Measurements from ENCODE around the gene AKAP8L.
A peak's percentile ranks its signal among the peaks of the same experiment; 100 is the strongest.
"Not testable (repeated sequence)": the region's sequence is repeated elsewhere in the genome, so short reads cannot be mapped to it uniquely, and the experiment has no call there.

The AKAP8L gene

DNA sequence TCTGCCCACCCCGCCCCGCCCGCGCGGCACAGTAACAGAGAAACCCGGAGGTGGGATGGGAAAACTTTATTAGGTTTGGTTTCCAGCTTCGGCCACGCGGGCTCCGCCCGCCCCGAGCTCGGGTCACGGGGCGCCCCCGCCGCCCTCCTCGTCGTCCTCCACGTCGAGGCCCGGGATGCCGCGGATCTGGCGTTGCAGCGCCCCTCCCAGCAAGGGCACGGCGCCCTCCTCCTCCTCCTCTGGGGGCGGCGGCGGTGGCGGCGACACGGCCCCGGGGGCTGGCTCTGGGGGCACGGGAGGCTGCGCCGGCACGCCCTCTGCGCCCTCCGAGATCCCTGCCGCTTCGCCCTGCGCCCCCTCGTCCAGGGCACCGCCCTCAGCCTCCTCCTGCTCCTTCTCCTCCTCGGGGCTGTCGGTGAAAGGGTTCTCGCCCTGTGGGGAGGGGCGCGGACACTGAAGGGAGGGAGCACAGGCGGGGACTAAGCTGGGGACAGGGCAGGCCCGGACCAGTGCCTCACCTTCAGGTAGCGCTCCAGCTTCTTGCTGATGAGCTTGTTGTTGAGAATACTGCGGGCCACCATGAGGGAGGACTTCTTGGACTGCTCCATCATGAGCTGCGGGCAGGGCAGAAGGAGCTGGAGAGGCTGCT lies 38.7 kb downstream of the AKAP8L start:
- peak; percentile 38 for DNase-seq (ENCODE audit: low spot score)

DNA sequence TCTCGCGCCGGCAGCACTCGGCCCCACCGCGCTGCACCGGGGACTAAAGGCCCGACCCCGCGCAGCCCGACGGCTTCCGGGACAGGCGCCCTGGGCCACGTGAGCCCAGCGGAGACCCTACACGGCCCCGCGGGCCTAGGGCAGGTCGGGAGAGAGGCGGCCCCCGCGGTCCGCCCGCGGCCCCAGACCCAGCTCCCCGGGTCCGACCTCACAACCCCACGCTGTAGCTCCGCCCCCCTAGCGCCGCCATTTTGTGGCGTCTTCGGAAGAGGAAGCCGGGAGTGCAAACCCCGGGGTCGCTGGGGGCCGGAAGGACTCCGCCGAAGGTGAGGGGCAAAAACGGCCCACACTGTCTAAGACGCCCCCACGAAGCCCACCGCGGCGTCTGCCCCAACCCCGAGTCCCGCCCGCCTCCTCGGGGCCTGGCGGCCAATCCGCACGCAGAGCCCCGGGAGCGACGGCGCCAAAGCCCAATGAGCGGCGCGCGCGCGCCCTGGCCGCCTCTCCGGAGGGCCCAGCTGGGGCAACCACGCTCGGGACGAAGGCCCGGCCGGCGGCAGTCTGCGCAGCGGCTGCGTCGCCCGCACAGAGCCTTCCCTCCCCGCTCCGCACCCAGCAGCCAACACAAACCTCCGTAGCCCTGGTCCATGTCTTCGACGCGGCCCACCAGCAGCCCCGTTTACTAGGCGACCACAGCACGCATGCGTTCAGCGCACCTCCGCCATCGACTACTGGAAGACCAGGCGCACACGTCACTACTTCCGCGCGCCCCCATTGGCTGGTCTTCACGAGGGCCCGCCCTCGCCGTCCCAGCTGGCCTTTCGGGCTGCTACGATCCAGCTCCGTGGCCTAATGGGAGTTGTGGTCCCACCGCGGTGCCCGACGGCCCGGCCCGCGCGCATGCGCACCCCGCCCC lies 39.4 kb downstream of the AKAP8L start, which contains the start of gene AKAP8:
Gene AKAP8, minus strand, starts transcription at position 705 of the 916 bp plus-strand sequence. Its CDS starts 56 bp downstream, at position 649.
- DNase-seq (ENCODE audit: low spot score): peak; percentile 99

DNA sequence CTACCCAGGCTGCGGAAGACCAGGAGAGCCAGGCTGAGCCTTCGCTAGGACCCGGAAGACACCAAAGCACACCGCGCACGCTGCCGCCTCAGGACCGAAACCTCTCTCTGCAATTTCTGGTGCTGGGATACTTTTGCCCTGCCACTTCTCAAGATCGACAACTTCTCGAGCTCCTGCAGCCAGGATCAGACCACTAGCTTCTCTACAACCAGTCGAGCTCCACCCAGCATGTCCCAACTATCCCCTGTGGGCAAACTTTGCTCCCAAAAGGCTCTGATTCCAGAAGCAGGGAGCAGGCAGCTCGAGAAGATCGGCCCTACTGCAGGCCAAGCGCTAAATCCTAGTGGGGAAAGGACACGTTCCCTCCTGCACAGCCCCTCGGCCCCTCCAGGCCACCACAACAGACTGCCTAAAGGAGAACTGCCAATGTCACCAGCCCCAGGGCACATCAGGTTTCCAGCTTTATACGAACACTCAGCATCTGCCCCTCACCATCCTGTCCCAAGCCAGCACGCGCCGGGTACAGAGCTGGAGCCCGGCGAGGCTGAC lies 40.2 kb downstream of the AKAP8L start:
- peak; percentile 44 for DNase-seq (ENCODE audit: low spot score)

DNA sequence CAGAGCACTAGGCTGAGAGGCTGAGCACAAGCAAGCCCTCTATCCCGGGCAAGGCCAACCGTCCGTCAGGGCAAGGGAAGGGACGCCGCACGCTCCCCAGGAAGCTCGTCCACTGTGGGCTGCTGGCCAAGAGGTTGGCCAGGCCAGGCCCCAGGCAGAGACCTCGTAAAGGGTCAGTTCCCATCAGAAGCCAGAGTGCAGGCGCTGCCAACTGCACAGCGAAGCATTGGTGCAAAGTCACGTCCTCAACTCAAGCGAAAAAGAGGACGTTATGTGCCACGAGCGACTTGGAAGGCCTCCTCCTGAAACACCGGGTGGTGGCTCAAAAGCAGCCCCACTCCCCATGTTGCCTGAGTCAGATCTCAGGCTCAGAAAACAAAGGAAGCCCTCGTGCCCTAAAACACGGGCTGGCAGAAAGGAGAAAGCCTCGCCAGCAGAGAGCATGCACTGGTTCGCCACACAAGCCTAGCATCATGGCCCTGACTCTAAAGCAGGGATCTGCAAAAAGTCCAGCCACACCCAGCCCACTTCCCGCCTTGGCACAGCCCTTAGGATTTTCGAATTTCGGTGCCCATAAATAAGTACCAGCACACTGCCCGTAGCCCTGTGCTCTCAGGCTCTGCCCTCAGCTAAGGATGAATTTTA lies 43.9 kb downstream of the AKAP8L start:
- no peak for DNase-seq (ENCODE audit: low spot score)

DNA sequence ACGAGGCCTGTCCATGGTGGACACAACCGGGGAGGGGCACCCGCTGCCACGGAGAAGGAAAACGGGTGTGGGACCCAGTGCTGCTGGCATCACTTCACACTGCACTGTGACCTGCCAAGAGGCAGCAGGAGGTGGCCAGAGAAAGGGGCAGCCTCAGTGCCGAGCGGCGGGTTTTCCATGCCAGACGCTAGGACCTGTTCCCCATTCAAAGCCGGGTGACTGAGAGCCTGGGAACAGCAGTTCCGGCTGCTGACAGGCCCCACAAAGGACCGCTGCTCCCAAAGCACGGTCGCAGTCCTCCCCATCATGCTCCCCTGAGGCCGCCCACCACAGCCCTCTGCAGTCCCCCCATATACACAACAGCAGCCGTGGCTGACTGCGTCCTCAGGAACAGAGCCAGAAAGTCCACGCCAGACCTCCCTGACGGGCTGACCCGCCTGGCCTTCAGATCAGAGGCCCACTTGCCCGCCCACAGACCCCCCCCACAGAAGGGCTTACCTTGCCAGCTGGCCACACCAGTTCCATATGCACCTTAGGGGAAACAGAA lies 44.6 kb downstream of the AKAP8L start:
- no peak for DNase-seq (ENCODE audit: low spot score)

DNA sequence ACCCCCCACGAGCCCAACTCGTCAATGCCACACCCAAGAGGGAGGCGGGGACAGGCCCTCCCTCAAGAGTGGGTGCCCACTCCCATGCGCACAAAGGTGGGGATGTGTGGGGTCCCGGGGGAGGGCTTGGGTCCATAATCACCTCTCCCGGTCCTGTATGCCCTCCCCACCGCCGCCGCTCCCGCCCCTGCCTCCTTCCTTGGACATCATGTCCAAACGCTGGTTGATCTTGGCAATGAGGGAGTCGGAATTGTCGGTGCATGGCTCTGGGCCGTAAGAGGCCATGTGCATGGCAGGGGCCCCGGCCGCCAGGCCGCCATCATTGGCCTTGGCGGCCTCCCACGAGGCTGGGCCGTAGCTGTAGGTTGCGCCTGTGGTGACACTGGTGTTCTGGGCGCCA lies 45.1 kb downstream of the AKAP8L start:
- DNase-seq (ENCODE audit: low spot score): no peak

DNA sequence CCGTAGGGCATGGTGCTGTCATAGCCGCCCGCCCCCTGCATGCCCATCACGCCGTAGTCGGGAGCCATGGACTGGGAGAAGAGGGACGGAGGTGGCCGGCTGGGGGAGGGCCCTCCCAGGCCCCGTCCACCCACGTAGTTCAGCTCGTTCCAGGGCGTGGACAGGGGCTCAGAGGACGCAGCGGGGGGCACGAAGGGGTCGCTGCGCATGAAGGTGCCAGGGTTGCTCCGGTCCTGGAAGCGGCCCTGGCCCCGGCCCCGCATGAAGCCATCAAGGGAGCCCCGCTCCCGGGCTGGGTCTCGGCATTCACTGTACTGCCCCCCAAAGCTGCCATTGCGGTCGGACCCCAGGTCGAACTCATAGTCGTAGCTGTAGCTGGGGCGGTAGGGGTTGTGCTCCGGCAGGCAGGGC lies 45.9 kb downstream of the AKAP8L start:
- DNase-seq (ENCODE audit: low spot score): no peak

DNA sequence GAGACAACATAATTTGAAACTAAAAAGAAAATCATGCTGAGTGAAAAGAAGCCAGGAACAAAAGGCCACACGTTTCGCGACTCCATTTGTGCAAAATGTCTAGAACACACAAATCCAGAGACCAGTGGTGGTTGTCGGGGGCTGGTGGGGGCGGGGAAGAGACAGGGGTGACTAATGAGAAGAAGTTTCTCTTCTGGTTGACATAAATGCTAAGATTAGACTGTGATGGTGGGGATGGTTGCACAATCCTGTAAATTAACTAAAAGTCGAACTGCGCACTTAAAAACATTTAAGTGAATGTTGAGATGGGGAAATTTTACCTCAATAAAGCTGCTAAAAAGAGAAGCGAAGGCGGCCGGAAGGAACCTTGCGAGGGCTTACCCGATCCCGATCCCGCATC lies 46.3 kb downstream of the AKAP8L start:
- no peak for DNase-seq (ENCODE audit: low spot score)

DNA sequence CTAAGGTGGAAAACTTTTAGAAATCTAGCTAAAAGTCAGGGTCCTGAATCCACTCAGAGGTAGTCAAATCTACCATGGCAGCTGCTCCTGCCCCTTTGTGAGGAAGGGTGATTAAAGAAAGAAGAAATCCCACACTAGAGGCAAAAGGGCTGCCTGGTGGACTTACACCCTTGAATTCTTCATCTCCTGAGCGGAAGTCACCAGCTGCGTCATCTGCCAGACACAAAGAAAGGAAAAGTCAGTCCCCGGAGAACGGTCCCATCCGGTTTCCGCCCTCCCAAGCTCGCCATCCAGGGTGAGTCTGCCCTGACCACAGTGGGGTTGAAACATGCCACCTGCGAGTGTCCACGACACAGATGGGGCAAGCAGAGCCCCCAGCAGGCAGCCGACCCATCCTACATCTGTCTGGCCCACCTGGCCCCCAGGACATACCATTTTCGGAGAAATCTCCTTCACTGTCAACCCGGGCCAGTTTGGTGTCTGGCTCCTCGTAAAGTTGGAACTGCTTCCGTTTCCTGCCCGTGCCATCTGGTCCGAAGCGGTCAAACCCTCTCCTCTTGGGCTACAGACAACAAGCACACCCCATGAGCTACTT lies 46.9 kb downstream of the AKAP8L start:
- DNase-seq (ENCODE audit: low spot score): no peak

DNA sequence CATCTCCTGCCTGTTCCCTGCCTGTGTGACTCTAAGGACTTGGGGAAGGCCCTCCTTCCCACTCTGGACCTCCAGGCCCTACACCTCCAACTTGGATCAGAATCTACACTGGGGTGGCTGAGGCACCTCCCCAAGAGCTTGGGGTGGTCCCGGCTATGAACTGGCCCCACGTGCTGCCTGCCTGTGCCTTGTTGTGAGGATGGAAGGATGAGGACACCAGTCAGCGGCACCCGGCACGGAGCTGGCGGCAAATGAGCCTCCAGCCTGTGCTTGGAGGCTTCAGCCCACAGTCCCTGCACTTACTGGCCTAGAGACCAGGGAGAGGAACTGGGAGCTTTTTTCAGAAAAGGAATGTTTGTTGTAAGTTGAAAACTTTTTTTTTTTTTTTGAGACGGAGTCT lies 47.7 kb downstream of the AKAP8L start:
- no peak for DNase-seq (ENCODE audit: low spot score)

DNA sequence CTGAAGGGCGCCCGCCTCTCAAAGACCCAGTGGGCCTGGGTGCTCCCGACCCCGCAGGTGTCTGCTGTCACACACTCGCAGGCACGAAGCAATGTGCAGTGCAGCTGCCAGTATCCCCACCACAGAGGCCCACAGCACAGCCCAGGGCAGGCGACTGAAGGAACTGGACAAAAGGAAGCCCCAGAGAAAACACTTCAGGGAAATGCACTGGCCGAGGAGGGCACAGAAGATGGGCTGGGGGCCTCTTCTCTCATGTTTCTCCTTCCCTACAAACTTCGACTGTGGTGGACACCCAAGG lies 49.2 kb downstream of the AKAP8L start:
- DNase-seq (ENCODE audit: low spot score): no peak

DNA sequence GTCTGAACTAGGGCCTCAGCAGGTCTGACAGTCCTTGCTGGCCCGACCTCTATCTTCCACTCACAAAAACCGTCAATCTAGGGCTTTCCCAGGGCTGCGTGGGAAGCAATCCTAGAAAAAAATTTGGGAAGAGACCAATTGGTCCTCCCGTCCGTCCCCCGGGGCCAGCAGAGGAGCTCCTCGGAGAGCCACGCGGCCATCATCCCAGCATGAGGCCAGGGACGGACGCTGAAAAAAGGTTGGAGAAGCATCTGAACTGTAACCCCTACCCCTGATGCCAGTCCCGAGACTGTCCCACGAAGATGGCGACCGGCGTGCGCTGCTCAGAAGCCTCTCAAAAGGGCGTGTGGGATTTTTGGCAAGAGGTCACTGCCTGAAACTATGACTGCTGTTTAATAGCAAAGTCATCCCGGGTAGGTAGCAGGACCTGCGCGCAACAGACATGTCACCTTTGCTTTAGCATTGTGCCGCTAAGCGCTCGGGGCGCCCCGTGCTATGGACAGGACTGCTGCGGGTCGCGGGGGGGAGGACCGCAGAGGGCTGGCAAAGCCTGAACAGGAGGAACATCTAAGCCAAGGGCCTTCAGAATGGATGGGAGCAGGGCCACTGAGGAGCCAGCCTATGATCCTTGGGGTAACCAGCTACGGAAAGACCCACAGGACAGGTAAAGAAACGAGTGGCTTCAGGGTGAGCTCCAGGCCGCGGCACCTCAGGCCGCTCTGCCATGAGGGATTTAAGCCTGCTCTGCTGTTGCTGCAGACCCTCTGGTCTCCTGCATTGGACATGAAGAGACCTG lies 49.8 kb downstream of the AKAP8L start:
- DNase-seq (ENCODE audit: low spot score): no peak

DNA sequence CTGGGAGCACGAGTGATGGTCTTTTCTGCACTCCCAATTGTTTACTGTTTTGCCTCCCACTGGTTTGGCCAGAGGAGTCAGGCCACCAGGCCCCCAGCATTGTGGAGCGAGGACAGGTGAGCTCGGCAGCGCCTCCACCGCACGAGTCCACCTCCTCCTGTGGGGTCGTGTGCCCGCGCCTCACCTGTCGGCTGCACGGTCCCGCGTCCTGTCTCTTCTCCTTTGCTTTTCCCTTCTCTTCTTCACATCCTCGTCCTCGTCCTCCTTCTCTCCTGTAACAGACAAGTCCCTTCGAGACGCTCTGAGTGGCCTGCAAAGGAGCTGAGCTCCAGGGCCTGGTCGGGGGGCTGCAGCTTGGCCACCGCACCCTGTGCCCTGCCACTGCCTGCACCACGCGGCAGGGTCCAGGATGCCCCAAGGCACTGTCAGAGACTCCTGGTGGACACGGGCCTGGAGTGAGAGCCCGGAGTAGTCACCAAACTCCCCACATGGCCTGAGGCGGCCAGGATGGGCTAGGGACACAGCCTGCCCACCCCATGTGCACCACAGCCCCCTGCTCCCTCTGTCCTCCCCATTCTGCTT lies 50.6 kb downstream of the AKAP8L start:
- no peak for DNase-seq (ENCODE audit: low spot score)

DNA sequence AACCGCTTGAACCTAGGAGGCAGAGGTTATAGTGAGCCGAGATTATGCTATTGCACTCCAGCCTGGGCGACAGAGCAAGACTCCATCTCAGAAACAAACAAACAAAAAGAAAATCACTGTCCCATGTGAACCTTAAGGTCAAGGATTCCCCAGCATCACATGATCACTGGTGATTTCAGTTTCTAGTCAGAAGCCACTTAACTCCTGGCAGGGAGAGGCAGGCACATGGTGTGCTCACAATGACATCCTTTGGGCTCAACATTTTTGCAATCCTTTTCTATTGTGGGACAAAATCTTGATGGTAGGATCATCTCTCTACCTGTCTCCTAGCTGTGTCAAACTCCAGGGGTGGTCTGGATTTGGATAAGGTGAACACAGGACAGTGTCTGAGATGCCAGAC lies 51.3 kb downstream of the AKAP8L start:
- DNase-seq (ENCODE audit: low spot score): no peak

DNA sequence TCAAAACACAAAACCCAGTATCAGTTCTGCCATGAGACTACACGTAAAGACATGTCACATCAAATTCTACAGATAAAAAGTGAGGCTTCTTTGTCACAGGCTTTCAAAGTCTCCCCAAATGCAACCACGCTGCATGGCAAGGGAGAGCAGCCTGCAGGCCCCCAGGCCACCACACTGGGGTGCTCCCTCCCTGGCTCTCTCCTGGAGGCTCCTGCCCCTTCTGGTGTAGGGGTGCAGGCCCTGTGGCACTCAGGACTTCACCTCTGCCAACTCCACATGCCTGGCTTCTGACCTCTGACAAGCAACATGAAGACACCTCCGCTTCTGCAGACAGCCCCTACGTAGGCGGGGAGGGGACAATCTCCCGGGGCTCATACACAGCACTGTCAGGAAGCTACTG lies 53.5 kb downstream of the AKAP8L start:
- DNase-seq (ENCODE audit: low spot score): peak; percentile 38

DNA sequence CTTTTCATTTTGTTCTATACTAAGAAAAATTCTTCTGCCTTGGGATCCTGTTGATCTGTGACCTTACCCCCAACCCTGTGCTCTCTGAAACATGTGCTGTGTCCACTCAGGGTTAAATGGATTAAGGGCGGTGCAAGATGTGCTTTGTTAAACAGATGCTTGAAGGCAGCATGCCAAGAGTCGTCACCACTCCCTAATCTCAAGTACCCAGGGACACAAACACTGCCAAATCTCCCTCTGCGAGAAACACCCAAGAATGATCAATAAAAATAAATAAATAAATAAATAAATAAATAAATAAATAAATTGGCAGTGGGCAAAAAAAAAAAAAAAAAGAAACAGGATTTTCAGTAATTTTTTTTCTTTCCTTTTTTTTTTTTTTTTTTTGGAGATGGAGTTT lies 55.0 kb downstream of the AKAP8L start:
- DNase-seq (ENCODE audit: low spot score): peak; percentile 72

DNA sequence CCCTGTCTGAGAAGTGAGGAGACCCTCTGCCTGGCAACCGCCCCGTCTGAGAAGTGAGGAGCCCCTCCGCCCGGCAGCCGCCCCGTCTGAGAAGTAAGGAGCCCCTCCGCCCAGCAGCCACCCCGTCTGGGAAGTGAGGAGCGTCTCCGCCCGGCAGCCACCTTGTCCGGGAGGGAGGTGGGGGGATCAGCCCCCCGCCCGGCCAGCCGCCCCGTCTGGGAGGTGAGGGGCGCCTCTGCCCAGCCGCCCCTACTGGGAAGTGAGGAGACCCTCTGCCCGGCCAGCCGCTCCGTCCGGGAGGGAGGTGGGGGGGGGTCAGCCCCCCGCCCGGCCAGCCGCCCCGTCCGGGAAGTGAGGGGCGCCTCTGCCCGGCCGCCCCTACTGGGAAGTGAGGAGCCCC lies 55.7 kb downstream of the AKAP8L start:
- DNase-seq (ENCODE audit: low spot score): not testable (repeated sequence)

DNA sequence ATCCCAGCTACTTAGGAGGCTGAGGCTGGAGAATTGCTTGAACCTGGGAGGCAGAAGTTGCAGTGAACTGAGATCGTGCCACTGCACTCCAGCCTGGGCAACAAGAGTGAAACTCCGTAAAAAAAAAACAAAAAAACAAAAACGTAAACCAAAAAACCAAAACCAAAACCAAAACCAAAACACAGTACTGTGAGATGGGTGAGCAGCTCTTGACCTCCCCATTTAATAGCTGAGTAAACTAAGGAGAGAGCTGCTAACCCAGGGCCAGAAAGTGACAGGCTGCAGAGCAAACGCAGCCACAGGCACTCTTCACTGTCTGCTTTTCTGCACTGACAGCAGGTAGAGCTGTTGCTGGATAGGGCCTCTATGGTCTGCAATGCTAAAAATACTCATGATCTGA lies 58.8 kb downstream of the AKAP8L start:
- not testable (repeated sequence) for DNase-seq (ENCODE audit: low spot score)

DNA sequence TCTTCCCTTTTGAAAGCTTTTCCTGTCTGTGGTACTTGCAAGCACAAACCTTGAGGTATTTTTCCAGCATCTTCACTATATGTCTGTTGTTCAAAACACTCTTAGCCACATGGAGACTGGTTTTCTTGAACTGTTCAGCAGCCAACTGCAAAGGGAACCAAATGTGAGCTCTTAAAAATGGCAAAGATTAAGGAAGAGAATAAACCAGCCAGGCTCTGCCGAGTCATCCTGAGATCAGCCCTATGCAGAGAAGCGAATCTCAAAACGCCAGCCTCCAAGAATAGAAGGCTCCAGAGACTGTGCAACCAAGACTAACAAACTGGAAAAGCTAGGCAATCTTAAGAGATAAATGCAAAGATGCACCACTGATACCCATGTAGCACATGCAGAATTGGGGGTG lies 59.9 kb downstream of the AKAP8L start:
- no peak for DNase-seq (ENCODE audit: low spot score)

DNA sequence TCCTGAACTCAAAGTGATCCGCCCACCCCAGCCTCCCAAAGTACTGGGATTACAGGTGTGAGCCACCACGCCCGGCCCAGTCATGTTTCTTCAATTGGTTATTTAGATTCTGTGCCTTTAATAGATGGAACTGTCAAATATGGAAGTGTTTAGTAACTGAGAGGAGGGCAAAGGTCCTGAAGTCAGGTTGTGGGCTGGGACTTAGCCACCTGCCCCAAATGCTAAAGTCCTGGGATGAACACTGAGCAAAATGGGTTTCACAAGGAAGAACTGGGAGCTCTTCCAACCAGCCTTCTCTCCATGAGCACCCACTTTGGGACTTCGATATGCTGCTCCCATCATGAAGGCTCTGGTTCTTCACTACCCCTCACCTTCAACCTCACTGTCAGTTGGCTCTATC lies 60.9 kb downstream of the AKAP8L start:
- DNase-seq (ENCODE audit: low spot score): no peak

Measured in hematopoietic multipotent progenitor cell treated with erythropoietin and hydrocortisone succinate and interleukin-3 and kit ligand, for 15 days (in vitro differentiated cells).